Activated CD8-positive, alpha-beta memory T cell treated with anti-CD3 and anti-CD28 coated beads for 1 hour (primary cell): Measurements from ENCODE around the gene FOXC1.

ENCODE experiments used
- DNase-seq, 2 donors: peaks; one replicate each; pipeline ENCODE4 v3.0.0-alpha.2; 2020; ENCODE audit warnings: low read depth in 1 of 2; ENCODE audit errors: extremely low read depth in 1 of 2

FOXC1 gene

DNA sequence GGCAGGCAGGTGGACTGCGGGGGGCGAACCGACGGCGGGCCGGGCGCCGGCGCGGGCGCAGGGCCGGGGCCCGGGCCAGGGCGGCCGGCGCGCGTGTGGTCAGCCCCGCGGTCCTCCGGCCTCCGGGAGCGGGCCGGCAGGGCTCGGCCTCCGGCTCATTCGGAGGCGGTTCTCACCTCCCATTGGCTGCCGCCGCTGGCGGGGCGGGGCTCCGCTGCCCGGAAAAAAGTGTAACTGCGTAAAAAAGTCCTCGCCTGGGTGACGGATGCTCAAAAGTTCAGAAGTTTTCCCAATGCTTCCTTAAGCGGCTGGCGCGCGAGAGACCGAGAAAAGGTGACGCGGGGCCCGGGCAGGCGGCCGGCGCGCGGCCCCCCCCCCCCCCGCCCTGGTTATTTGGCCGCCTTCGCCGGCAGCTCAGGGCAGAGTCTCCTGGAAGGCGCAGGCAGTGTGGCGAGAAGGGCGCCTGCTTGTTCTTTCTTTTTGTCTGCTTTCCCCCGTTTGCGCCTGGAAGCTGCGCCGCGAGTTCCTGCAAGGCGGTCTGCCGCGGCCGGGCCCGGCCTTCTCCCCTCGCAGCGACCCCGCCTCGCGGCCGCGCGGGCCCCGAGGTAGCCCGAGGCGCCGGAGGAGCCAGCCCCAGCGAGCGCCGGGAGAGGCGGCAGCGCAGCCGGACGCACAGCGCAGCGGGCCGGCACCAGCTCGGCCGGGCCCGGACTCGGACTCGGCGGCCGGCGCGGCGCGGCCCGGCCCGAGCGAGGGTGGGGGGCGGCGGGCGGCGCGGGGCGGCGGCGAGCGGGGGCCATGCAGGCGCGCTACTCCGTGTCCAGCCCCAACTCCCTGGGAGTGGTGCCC, at the start of gene FOXC1:
Gene FOXC1 (plus strand): TSS at position 268 of the 849 bp plus-strand sequence. CDS start 531 bp downstream, at position 799.
- DNase-seq, result no peak

DNA sequence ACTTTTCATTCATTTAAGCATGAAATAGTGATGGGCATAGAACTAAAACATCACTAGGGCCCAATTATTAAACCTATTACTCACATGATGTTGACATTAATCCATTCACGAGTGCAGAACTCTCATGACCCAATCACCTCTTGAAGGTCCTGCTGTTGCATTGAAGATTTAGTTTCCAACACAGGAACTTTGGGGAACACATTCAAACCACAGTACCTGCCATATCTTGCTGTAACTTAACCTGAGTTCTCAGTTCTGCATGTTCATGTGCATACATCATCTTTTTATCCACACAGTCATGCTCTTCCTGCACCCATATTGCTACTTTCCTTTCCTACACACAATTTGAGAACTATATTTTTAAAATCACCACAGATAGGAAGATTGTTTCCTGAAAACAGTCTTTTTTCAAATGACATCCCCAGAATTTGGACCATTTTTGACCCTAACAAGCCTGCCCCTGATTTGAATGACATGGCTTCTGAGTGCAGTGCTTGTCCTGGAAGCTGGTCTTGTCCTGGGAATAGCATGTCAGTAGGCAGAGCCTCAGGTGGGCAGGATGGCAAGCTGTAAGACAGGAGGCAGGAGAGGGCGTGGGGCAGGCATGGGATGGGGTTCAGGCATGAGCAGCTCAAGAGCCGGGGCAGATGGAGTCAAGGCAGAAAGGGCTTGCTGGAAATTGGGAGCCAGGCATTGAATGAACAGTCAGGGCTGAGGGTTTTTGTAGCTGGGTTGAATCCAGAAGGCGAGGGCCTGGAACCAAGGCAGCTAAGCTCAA, 49.2 kb upstream of the FOXC1 start:
- DNase-seq, result no peak

DNA sequence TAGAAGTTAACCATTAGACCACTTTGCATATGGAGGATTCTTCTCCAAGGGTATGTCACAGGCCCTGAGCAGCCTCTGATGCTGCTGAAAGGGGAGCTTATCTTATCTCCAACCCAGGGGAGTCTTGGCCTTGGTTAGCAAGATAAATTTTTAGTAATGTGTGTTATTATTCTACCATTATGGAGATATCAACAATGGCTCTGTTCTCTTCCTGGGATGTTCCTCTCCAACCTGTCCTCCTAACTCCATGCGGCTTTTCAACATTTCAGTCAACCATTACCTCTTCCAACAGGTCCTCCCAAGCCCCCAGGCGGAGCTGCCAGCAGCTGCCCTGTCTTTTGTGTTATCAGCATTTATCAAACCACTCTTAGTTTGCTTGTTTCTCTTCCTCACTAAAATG, 48.4 kb upstream of the FOXC1 start:
- no peak for DNase-seq

DNA sequence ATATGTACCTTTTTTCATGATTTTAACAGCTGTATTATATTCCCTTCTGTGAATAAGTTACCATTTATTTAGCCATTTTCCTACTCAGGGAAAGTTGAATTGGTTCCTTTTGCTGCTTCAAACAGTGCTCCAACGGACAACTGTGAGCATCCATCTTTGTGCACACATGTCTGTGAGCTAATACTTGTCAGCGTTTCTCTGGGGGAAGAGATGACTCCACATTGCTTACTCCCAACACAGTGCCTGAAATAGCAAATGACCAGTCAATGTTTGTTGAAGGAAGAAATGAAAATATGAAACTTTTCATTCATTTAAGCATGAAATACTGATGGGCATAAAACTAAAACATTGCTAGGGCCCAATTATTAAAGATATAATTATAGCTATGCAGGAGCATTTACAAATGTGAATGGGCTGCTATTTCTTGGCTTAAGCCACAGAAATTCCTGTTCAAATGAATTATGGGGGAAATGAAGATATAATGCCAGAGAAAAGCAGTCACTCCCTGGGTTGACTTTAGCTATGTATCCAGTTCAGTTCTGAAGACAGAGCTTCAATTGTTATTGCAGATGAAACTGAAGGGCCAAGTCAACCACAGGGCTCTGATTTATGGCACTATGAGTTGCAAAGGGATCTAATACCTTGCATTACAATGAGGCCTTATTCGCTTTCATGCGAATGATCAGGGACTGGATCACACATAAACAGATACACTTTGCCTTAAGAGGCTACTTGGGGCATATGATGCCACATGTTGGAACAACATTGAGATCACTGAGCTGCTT, 47.4 kb upstream of the FOXC1 start:
- DNase-seq, result no peak

DNA sequence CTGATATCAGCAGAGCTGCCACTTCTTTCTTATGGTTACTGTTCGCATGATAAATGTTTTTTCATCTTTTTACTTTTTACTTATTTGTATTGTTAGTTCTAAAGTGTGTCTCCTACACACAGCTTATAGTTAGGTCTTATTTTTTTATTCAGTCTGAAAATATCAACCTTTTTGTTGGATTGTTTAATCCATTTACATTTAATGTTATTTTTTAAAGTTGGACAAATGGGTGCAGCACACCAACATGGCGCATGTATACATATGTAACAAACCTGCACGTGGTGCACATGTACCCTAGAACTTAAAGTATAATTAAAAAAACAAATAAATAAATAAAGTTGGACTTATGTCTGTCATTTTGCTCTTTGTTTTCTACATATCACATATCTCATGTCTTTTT, 40.3 kb upstream of the FOXC1 start:
- no peak for DNase-seq

DNA sequence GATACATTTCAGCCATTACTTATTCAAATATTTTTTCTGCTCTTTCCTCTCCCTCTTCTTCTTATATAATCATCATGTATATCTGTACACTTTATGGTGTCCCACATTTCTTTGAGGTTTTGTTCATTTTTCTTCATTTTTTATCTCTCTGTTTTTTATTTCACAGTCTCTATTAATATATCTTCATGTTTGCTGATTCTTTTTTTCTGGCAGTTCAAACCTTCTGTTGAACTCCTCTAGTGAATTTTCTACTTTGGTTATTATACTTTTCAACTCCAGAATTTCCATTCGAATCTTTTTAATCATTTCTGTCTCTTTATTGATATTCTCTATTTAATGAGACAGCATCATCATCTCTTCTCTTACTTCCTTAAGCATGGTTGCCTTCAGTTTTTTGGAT, 38.9 kb upstream of the FOXC1 start:
- no peak for DNase-seq

DNA sequence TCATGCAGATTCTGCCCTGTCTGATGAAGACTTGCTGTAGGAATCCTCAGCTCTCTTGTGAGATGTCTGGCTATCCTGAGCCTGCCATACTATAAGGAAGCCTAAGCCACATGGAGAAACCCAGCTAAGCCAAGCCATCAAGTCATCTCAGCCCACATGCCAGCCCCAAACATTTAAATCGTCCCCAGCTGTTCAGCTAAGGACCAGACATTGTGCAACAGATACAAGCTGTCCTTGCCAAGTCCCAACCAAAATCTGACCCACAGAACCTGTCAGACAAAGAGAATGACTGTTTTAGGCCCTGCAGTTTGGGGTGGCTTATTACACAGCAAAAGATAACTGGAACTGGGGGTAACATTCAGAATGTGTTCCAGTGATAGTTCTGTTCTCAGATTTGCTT, 36.8 kb upstream of the FOXC1 start:
- no peak for DNase-seq

DNA sequence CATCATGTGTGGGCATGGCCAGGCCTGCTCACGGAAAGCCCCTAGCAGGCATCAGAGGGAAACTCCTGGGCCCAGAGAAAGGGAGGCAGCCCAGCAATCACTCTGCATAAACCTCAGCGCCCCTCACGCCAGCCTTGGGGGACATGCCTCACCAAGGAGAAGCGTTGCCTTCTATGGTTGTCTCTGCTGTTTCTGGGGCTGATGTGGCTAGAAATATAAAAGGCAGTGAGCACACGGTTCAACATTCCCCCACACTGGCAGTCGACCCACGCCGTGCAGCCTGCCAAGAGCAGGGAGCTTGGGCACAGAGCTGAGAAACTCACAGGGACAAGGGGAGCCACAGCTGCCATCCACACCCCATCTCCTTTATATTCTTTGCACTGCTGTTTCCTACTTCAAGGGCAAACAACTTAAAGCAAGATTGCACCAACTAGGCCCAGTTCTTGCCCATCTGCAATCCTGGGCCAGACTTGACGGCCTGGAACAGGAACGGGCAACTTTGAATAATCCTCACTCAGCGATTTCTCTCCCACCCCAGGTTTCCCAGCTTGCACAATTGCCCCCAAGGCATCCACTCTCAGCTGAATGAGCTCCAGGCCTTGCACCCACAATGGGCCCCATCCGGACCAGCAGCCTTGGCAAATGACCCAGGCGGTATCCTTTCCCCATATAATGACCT, 35.5 kb upstream of the FOXC1 start:
- DNase-seq, result no peak

DNA sequence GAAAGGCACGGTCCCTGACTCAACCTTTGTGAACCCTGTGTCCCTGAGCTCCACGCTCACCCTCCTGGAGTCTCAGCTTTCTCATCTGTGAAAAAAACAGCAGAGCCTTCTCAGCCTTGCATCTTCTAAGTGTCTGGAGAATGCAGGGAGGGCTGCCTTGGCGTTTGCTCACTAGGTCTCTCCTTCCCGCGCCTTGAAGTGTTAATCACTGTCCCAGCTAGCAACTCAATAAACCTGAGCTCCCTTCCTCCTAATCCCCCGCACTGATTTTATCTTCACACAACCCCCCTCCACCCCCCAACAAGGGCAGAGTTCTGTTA, 34.9 kb upstream of the FOXC1 start:
- no peak for DNase-seq

DNA sequence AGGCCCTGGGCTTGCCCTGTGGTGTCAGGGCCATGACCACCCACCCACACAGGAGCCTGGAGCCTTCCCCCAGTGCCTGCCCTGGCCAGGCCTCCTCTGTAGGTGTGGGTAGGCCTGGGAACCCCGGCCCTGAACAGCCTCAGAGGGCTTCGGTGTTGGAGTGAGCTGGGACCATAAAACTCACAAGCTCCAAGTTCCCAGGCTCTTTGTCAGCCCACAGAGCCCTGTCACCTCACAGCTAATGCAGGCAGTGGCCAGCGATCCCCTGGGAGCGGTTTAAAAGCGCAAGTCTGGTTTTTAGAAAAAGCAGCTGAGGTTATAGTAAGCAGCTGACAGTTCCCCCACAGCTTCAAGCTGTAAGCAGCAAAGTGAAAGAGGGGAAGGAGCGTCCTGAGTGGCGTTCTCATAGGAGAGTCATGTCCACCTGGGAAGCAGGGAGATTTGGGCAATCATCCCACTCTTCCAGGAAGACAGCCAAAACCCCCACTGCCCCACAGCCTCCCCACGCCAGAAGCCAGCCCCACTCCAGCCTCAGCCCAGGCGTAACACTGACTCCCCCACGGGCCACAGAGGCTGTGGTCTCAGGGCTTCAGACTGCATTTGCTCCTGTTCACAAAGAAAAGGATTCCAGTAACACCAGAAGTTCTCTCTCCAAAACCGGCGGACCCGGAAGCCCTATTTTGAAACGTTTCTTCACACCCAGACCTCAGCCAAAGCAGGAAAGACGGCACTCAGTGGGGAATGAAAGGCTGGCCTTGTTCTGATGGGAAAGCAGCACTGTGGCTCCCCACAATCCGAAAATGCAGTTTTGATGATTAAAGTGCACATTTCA, 34.3 kb upstream of the FOXC1 start:
- no peak for DNase-seq

DNA sequence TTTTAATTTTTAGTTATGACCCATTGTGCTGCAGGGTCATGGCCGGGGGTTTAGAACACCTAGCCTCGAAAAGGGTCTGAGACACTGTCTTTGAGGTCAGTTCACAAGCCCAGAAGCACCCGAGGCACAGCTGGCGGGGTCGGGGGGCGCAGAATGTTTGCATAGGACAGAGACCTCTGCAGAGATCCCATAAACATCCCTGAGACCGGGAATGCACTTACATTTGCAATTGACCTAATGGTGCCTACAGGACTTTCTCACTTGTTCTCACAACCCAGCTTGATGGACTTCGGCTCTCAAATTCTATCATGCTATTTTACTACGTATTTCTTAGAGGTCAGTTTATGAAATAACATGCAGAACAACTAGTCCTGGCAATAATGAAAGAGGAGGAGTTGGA, 33.5 kb upstream of the FOXC1 start:
- no peak for DNase-seq

DNA sequence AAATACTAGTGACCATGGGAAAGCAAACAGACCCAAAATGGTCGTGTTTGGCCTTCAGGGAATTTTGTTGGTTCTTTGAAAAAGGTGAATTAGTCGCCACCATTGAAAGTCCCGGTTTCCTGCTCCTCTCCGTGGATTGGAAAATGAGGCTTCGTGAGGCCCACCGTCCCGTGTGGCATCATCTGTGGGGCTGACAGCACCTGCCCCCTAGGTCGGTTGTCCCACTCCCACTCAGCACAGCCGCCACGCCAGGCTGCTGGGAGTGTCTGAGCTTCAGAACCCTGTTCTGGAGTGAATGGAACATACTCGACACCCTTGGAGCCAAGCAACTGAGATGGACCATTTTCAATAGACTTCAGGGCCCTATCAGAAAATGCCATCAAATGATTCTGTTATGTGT, 33.0 kb upstream of the FOXC1 start:
- no peak for DNase-seq

DNA sequence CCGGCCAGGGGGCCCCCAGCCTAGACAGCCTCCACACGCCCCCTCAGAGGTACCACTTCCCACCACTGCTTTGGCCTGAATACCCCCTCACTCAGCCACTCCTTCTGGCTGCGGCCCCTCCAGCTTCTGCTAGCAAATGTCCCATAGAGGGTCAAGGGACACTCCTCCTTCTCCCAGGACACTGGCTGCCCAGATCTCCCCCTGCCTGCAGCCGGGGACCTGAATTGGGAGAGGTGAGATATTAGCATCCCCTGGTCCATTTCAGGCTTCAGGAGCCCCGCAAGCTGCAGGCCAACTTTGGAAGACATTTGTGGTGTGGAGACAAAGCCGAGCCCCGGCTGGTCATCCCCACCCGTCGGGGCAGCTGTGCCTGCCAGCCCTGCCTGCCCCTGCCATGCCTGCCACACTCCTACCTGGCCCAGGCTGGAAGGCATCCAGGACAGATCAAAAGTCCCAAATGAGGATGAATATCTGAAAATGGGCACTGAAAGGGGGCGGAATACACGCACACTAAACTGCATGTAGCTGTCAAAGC, 32.5 kb upstream of the FOXC1 start:
- no peak for DNase-seq

DNA sequence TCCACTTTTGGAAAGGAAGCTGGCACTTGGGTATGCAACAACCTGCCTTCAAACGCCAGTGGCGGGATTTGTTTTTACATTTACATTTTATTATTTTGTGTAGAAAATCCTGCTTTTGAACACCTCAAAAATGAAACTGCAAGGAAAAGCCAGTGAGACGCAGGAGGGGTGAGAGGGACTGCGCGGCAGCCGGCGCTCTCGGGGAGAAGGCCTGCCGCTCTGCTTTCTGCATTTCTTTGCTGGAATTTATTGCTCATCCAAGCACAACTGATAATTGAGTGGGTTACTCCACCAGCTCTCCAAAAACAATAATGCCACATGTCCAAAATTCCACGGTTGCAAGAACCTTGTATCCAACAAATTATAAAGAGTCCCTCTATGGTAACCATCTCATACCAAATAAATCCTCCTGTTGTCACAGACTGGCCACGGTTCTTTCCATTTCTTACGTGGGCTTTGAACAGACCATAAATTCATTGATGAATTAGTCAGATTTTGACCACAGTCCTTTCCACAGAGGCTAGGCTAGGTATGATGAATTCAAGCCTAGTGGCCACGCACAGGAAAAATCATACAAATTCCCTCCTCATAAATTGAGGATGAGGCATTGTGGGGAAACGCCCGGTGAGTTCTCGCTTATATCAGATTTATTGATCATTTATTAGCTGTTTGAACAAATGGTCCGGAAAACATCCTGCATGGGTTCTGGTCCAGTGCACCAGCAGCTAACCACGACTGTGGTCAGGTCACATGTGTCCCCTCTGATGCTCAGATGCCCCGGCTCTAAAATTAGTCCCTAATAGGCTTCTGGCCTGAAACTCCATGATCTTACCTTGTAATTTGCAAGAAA, 31.6 kb upstream of the FOXC1 start:
- no peak for DNase-seq

DNA sequence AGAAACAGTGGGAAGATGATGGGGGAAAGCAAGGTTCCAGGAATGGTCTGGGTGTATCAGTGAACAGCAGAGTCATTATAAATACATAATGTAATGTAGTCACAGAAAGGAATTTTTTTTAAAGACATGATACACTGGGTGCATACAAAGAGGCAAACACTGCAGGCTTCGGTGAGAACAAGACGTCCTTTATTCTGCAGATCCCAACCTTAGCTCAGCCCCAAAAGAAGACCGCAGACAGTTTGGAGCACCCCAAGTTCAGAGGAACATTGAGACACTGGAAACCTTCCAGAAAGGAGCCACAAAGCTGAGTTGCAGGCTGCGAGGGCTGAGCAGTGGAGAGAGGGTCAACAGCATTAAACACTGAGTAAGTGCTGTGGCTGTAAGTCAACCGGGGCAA, 30.6 kb upstream of the FOXC1 start:
- no peak for DNase-seq

DNA sequence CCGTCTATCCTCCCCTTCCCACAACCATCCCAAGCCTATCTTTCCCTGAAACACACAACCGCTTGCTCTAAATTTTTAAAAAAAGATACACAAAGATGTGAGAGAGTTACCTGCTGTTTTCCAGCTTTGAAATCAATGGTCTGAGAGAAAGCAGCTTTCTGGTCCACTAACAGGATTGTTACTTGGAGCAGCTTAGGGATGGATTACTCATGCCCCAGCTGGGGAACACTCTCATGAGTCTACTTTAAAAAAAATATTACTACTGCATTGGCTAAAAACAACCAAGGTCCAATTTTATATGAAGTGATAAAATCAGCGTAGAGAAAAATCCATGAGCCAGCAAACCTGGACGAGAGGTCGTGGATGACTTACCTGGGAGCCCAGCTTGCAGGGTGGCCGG, 29.6 kb upstream of the FOXC1 start:
- no peak for DNase-seq

DNA sequence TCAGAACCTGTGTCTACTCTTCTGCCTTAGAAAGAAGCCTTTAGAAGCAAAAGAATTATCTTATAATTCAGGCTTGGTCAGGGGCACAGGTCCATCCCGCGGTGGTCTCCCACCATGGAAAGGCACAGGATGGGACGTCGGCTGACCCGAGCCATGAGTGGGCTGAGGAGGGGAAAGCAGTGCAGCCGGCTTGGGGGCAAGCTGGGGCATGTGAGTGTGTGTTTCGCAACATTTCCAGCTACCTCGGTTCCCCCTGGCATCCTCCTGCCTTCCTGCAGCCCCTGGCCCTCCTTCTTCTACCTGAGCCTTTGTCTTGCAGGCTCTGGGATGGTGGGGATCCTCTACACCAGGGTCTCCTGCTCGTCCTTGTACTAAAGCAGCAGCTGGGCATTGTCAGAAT, 29.1 kb upstream of the FOXC1 start:
- DNase-seq, result no peak

DNA sequence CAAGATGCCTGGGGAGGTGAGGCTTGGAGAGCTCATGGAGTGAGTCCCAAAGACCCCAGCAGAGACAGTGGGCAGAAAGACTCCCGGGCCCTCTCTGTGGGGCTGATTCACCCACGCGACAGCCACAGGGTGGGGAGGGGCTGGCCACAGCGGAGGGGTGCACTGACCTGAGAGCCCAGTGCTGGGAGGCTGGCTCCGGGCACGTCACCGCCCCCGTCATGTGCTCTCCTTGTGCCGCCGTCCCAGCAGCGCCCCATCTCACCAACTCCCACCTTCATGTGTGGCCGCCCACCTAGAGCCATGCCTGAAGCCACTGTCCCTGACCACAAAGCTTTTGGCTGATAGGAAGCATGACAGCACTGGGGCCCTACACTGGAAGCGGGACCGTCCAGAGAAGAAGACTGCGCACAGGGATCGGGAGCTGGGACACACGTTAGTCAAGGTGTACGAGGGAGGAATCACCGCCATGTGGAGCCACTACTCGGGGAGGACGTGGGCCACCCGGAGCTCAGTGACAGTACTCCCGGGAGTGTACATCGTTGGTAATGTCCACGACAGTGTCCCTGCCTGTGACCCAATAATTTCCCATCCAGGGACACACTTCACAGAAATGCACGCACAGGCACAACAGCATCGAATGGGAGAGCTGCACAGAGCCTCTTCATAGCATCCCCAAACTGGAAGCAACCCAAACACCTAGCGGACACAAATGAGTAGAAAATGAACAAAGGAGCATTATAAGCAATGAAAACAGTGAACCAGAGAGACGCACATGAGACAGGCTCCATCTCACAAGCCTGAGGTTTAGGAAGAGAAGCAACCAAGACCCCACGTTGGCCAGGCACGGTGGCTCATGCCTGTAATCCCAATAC, 28.4 kb upstream of the FOXC1 start:
- no peak for DNase-seq
